B cell (primary cell): ENCODE measurements around the gene YARS2.

Experiments used
- CTCF ChIP-seq: fragments of 200-600 bp; IDR thresholded peaks from one replicate; pipeline ENCODE4 v1.8.0; 2022; ENCODE audit warnings: antibody characterized with exemption, mild to moderate bottlenecking
- EZH2 ChIP-seq: IDR thresholded peaks from 2 replicates; pipeline ENCODE4 v1.6.1; 2012; ENCODE audit warnings: borderline replicate concordance, low read depth, mild to moderate bottlenecking, moderate library complexity, low read length; ENCODE audit not compliant: insufficient read depth, poor library complexity, severe bottlenecking

DNA sequence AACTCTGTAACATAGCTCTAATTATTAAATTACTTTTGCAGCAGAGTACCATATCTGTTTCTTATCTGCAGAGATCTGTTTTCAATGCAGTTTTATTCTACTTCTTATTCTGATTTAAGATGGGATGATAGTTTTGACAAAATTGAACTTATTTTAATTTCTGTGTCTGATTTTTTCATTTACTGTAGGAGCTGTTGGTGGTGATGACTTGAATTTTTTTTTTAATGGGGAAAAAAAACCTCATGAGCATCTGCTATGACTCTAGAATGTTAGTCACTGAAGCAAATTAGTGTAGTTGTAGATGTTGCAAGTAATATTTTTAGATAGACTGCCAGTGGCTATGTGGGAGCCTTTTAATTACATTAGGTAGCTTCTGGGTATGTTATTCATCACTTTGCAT, 53.2 kb downstream of the YARS2 start:
- TF ChIP-seq CTCF = no peak
- no peak for TF ChIP-seq EZH2
